ENCODE data around the gene UGT2B28. TPM values are rescaled to one million over a fixed set of nuclear protein-coding genes. Genes with fewer than 3 reads are reported as not detected.
"Not testable (repeated sequence)": the region's sequence is repeated elsewhere in the genome, so short reads cannot be mapped to it uniquely, and the experiment has no call there.

Gene UGT2B28
- total RNA-seq, 4 donors from 2014 or later: not detected

- 23 to 29% methylated on average over 5 of the region's 5 CpGs for WGBS, 2 donors
- intact Hi-C loops (cut with DNase I); H3K4me1 ChIP-seq; H3K27ac ChIP-seq; DNase-seq; H3K36me3 ChIP-seq; H3K9me3 ChIP-seq; H3K4me3 ChIP-seq; H3K27me3 ChIP-seq: not testable (repeated sequence)
Measured at GRCh38 chr4:69309549-69310076, 29.3 kb downstream of the UGT2B28 start.

DNA sequence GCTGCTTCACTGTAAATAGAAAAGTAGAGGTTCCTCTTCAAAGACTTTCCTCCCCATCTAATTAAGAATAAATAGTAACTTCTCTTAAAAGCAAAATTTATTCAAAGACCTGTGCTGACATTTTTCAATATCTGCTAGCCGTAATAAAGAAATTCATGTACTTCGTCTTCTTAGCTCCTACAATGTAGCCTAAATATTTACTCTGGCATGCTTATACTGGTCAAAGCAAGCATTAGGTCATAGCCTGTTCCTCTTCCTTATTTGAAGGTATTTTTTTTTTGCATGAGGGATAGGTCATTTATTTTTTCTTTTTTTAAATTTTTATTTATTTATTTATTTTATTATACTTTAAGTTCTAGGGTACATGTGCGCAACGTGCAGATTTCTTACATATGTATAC, 30.0 kb downstream of the UGT2B28 start:
- DNase-seq; H3K4me3 ChIP-seq; H3K9me3 ChIP-seq; H3K36me3 ChIP-seq; H3K4me1 ChIP-seq; intact Hi-C loops (cut with DNase I); H3K27me3 ChIP-seq; H3K27ac ChIP-seq: not testable (repeated sequence)
- WGBS, 2 donors: 57 to 63% methylated on average over 4 of the region's 4 CpGs

DNA sequence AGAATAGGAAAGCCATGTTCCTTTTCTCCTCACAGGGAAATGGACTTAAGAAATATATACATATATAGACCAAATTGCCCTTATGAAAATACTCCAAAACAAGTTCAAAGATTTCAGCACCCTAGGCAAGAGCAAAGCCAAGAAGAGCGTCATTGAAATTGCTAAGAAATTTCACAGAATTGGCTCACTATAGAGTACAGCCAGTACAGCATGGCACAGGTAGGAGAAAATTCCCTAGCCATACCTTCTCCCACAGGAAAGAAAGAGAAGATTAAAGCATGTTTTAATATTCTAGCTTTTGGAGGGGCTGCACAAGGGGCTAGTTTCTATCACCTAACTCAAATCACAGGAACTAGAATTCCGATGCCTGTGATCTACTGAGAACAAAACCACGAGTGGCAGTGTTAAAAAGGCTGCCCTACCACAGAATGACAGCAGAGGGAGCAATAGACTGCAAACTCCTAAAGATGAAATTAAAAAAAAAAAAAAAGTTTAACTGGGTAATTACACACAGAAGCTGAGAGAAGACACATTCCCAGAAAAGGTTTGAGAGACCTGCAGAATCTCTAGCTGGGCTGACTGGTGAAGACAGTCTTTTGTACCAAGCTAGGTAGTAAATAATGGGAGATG, 37.5 kb downstream of the UGT2B28 start:
- H3K9me3 ChIP-seq; H3K36me3 ChIP-seq; intact Hi-C loops (cut with DNase I); H3K4me3 ChIP-seq; H3K27me3 ChIP-seq; DNase-seq; H3K27ac ChIP-seq: not testable (repeated sequence)
- peaks cover 0 to 16% (median 3%) of the 10 kb centered on the region in 3 donors for H3K4me1 ChIP-seq
- TF ChIP-seq, protein P1, sequence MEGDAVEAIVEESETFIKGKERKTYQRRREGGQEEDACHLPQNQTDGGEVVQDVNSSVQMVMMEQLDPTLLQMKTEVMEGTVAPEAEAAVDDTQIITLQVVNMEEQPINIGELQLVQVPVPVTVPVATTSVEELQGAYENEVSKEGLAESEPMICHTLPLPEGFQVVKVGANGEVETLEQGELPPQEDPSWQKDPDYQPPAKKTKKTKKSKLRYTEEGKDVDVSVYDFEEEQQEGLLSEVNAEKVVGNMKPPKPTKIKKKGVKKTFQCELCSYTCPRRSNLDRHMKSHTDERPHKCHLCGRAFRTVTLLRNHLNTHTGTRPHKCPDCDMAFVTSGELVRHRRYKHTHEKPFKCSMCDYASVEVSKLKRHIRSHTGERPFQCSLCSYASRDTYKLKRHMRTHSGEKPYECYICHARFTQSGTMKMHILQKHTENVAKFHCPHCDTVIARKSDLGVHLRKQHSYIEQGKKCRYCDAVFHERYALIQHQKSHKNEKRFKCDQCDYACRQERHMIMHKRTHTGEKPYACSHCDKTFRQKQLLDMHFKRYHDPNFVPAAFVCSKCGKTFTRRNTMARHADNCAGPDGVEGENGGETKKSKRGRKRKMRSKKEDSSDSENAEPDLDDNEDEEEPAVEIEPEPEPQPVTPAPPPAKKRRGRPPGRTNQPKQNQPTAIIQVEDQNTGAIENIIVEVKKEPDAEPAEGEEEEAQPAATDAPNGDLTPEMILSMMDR (IDR thresholded peaks at IDR 0.05): peak in 5 of 6 experiments; percentile 32 to 57 (median 48)
- WGBS, 2 donors: 14 to 19% methylated on average over 3 of the region's 3 CpGs

DNA sequence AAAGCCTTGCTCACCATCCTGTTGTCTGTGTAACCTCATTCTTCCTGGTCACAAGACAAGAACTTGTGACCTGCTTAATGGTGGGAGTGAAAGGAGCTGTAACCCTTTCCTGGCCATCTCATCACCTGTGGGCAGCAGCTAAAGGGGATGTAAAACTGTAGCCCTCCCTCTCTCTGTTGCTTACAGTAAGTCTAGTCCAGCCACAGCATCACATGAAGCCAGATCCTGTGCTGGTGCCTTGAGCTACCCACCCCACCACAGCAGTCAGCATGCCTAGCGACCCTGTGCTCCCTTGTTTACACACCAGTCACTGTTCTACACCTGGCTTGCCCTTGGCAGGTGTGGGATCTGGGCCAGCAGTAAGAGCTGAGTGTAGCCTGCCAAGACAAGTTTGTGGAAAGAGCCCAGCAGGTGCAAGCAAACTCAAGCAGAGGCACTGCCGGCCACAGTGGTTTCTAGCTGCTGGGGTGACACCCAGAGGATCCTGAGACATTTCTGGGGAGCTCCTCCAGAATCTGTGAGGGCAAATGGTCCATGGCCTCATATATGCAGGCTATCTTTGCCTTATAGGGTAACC, 41.0 kb downstream of the UGT2B28 start:
- Histone ChIP-seq H3K4me1 (peaks cover 0 to 16% (median 3%) of the 10 kb centered on the region in 3 donors), H3K4me3 (no peak overlapping the region), H3K9me3 (no peaks in the 10 kb centered on the region), H3K27ac (no peak overlapping the region), H3K27me3 (no peaks in the 10 kb centered on the region), H3K36me3 (no peaks in the 10 kb centered on the region)
- DNase-seq: no peak
- TF ChIP-seq POLR2A (IDR thresholded peaks at IDR 0.05): no peak
- TF ChIP-seq, protein P1 (IDR thresholded peaks at IDR 0.05): no peak
- 35 to 37% methylated on average over 2 of the region's 2 CpGs for WGBS, 2 donors
- intact Hi-C loops (cut with DNase I): no loop called here

DNA sequence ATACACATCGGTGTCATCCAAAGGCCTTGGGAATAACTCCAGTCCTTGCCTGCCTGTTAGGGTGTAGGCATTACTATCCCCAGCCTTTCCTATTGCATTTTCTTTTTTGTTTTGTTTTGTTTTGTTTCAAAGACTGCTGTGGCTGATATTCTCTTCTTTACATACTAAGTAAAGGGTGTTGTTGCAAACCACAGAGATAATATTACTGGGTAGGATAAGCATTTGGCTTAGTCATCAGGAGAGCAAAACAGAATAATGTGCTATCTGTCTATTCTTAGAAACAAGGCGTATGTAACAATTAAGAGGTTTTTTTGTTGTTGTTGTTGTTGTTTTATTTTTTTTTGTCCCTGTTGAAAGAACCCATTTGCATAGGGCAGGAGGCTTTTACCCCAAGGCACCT, 41.8 kb downstream of the UGT2B28 start:
- DNase-seq: no peak
- H3K36me3 ChIP-seq: no peaks in the 10 kb centered on the region
- H3K4me3 ChIP-seq: no peak overlapping the region
- no peaks in the 10 kb centered on the region for H3K9me3 ChIP-seq
- 72 to 75% methylated on average over 2 of the region's 2 CpGs for WGBS, 2 donors
- H3K4me1 ChIP-seq: peaks cover 0 to 16% (median 3%) of the 10 kb centered on the region in 3 donors
- no peak for TF ChIP-seq POLR2A (IDR thresholded peaks at IDR 0.05)
- intact Hi-C loops (cut with DNase I): no loop called here
- no peak overlapping the region for H3K27ac ChIP-seq
- no peaks in the 10 kb centered on the region for H3K27me3 ChIP-seq

DNA sequence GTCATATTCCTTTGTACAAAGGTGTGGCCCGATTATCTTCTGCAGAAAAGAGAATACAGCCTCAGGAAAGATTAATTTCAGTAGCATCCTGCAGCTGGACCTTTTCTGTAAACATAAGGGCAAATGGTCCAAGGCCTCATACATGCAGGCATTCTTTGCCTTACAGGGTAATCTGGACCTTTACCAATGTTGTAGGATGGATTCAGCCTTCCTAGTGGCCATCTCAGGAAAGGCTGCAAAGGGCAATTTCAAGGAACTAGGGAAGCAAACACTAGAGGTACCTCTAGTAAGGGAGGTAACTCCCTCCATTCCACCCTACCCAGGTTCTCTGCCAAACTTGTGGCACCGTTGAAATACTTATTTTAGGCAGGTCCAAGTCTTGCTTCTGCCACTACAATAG, 43.0 kb downstream of the UGT2B28 start:
- H3K27me3 ChIP-seq: no peaks in the 10 kb centered on the region

More for the DNA sequence above, 43.0 kb downstream of the UGT2B28 start:
- WGBS, 2 donors: 60 to 62% methylated on average over 2 of the region's 2 CpGs
- Histone ChIP-seq H3K9me3 (no peaks in the 10 kb centered on the region), H3K27ac (no peak overlapping the region), H3K4me3 (no peak overlapping the region), H3K4me1 (peaks cover 0 to 16% (median 3%) of the 10 kb centered on the region in 3 donors), H3K36me3 (no peaks in the 10 kb centered on the region)
- DNase-seq: no peak
- TF ChIP-seq POLR2A (IDR thresholded peaks at IDR 0.05): no peak
- TF ChIP-seq, protein P1 (IDR thresholded peaks at IDR 0.05): no peak
- intact Hi-C loops (cut with DNase I): no loop called here
